ENCODE results near the gene COG1. TPM values are rescaled to one million over a fixed set of nuclear protein-coding genes. Genes with fewer than 3 reads are reported as not detected.

COG1 gene
- polyA plus RNA-seq, 3 donors: 5.1 to 24.4 (median 8.0) TPM

DNA sequence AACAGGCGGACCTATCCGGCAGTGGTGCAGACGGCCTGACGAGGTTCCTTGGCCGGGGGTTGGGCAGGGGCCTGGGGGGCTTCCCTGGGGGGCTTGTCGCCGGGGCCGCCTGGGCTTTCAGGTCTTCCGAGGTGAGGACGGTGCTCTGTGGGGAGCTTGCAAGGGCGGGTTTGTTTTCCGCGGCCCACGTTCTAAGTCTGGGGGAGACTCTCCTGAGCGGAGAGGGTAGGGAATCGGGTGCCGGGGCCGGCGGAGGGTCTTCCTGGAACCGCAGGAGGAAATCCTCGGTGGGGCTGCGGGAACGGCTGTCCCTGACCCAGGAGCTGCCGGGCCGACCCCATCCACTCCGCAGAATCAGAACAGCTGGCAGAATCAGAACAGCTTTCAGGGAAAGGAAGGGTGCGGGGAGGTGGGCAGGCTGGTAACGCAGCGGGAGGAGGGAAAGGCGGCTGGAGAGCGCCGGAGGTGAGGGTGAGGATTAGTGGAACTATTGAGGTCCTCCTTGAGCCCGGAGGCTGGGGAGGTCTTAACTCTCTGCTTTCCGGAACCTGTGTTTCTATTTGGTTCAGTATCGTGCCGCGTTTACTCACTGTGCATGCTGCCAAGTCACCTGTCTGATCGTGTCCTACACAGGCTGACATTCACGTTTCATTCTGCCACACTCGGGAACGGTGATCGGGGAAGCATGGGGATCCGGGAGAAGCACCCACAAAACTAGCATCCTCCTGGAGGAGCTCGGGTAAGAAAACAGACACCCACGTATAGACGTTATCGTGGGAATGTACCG lies 39.9 kb downstream of the COG1 start:
- Mint-ChIP-seq H3K4me3 (peak overlapping the region; percentile 94), H3K4me1 (peaks cover 51% of the 10 kb centered on the region), H3K27me3 (ENCODE audit: low read depth in 3 of 3) (no peaks in the 10 kb centered on the region), H3K9me3 (no peaks in the 10 kb centered on the region), H3K36me3 (peaks cover 21 to 24% of the 10 kb centered on the region in 2 donors), H3K27ac (peak overlapping the region; percentile 90 to 99 (median 97))
- TF ChIP-seq, protein P1, sequence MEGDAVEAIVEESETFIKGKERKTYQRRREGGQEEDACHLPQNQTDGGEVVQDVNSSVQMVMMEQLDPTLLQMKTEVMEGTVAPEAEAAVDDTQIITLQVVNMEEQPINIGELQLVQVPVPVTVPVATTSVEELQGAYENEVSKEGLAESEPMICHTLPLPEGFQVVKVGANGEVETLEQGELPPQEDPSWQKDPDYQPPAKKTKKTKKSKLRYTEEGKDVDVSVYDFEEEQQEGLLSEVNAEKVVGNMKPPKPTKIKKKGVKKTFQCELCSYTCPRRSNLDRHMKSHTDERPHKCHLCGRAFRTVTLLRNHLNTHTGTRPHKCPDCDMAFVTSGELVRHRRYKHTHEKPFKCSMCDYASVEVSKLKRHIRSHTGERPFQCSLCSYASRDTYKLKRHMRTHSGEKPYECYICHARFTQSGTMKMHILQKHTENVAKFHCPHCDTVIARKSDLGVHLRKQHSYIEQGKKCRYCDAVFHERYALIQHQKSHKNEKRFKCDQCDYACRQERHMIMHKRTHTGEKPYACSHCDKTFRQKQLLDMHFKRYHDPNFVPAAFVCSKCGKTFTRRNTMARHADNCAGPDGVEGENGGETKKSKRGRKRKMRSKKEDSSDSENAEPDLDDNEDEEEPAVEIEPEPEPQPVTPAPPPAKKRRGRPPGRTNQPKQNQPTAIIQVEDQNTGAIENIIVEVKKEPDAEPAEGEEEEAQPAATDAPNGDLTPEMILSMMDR (IDR thresholded peaks at IDR 0.05): no peak
- peaks cover 9 to 25% of the 10 kb centered on the region in 2 donors for H3K36me3 ChIP-seq (replicated peaks in 1 of 2; ENCODE audit: control insufficient read depth in 1 of 2, insufficient read depth in 2 of 2, low read length in 2 of 2)
- intact Hi-C loops (cut with micrococcal nuclease): loop anchor here (2.0 to 5.0 kb wide), 2 partner anchors 40 kb away; partner anchors contain the start of gene COG1 (in 2 of the 2)
- H4K20me1 ChIP-seq (ENCODE audit: insufficient read depth, low read length): peaks cover 39% of the 10 kb centered on the region
- H3K27ac ChIP-seq (ENCODE audit: low read depth in 1 of 2, low read length in 2 of 2): peak overlapping the region in 1 of 2 donors; percentile 79
- peaks cover 54% of the 10 kb centered on the region for H3K79me2 ChIP-seq (ENCODE audit: insufficient read depth, low read length)
- DNase-seq: peak in 1 of 3 donors; percentile 8
- H3K27me3 ChIP-seq (ENCODE audit: control insufficient read depth in 2 of 2, insufficient read depth in 2 of 2, low read length in 2 of 2): no peaks in the 10 kb centered on the region
- peak overlapping the region; percentile 86 to 98 (median 97) for H3K4me3 ChIP-seq (replicated peaks in 1 of 3; ENCODE audit: low read depth in 2 of 3, low read length in 3 of 3)
- H2AFZ ChIP-seq (ENCODE audit: insufficient read depth, low read depth, low read length, poor library complexity, severe bottlenecking): peak overlapping the region; percentile 96
- peak overlapping the region; percentile 81 for H3K9ac ChIP-seq (ENCODE audit: insufficient read depth, low read length, poor library complexity, severe bottlenecking)
- WGBS (ENCODE audit: insufficient coverage): 1% methylated on average over 44 of the region's 48 CpGs
- peaks cover 30 to 48% of the 10 kb centered on the region in 2 donors for H3K4me1 ChIP-seq (ENCODE audit: control insufficient read depth in 1 of 2, insufficient read depth in 2 of 2, low read length in 2 of 2)
- H3K4me2 ChIP-seq (replicated peaks; ENCODE audit: extremely low read depth, low read length, poor library complexity, severe bottlenecking): peak overlapping the region; percentile 95
- H3K9me3 ChIP-seq (replicated peaks in 1 of 2; ENCODE audit: control insufficient read depth in 1 of 2, insufficient read depth in 1 of 2, low read length in 2 of 2): no peaks in the 10 kb centered on the region

DNA sequence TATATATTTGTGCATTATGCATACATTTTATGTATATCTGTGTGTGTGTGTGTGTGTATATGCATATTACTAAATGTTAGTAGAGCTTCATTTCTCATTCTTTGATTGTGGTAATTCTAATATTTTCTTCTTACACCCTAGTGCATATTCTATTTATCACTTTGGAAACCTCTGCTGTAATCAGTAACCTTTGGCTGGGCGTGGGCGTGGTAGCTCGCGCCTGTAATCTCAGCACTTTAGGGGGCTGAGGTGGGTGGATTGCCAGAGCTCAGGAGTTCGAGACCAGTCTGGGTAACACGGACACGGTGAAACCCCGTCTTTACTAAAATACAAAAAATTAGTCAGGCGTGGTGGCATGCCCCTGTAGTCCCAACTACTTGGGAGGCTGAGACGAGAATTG lies 41.9 kb downstream of the COG1 start:
- peaks cover 21% of the 10 kb centered on the region for H4K20me1 ChIP-seq (ENCODE audit: insufficient read depth, low read length)
- Mint-ChIP-seq H3K4me3 (no peak overlapping the region), H3K4me1 (peaks cover 40% of the 10 kb centered on the region), H3K9me3 (no peaks in the 10 kb centered on the region), H3K27me3 (ENCODE audit: low read depth in 3 of 3) (no peaks in the 10 kb centered on the region), H3K36me3 (peaks cover 27 to 40% of the 10 kb centered on the region in 2 donors), H3K27ac (peak overlapping the region in 1 of 7 donors; percentile 6)
- intact Hi-C loops (cut with micrococcal nuclease): loop anchor here in 1 of 2 donors (5.0 kb wide), 1 partner anchor 42 kb away; the partner anchor contains the start of gene COG1
- no peaks in the 10 kb centered on the region for H3K27me3 ChIP-seq (ENCODE audit: control insufficient read depth in 2 of 2, insufficient read depth in 2 of 2, low read length in 2 of 2)
- H3K4me2 ChIP-seq (replicated peaks; ENCODE audit: extremely low read depth, low read length, poor library complexity, severe bottlenecking): no peak overlapping the region
- no peak overlapping the region for H3K27ac ChIP-seq (ENCODE audit: low read depth in 1 of 2, low read length in 2 of 2)
- no peaks in the 10 kb centered on the region for H3K9me3 ChIP-seq (replicated peaks in 1 of 2; ENCODE audit: control insufficient read depth in 1 of 2, insufficient read depth in 1 of 2, low read length in 2 of 2)
- H3K9ac ChIP-seq (ENCODE audit: insufficient read depth, low read length, poor library complexity, severe bottlenecking): no peak overlapping the region
- no peak overlapping the region for H2AFZ ChIP-seq (ENCODE audit: insufficient read depth, low read depth, low read length, poor library complexity, severe bottlenecking)
- H3K36me3 ChIP-seq (replicated peaks in 1 of 2; ENCODE audit: control insufficient read depth in 1 of 2, insufficient read depth in 2 of 2, low read length in 2 of 2): peaks cover 15 to 39% of the 10 kb centered on the region in 2 donors
- no CpG with 5 or more reads among the region's 10 CpGs for WGBS (ENCODE audit: insufficient coverage)
- no peak for DNase-seq
- H3K4me3 ChIP-seq (replicated peaks in 1 of 3; ENCODE audit: low read depth in 2 of 3, low read length in 3 of 3): no peak overlapping the region
- peaks cover 35% of the 10 kb centered on the region for H3K79me2 ChIP-seq (ENCODE audit: insufficient read depth, low read length)
- TF ChIP-seq, protein P1 (IDR thresholded peaks at IDR 0.05): no peak
- peaks cover 17 to 30% of the 10 kb centered on the region in 2 donors for H3K4me1 ChIP-seq (ENCODE audit: control insufficient read depth in 1 of 2, insufficient read depth in 2 of 2, low read length in 2 of 2)
